Measurements from ENCODE around the gene COL10A1. TPM values are rescaled to one million over a fixed set of nuclear protein-coding genes. Genes with fewer than 3 reads are reported as not detected.

Gene COL10A1
- total RNA-seq, 1 experiment from 2014 or later, result not detected

DNA sequence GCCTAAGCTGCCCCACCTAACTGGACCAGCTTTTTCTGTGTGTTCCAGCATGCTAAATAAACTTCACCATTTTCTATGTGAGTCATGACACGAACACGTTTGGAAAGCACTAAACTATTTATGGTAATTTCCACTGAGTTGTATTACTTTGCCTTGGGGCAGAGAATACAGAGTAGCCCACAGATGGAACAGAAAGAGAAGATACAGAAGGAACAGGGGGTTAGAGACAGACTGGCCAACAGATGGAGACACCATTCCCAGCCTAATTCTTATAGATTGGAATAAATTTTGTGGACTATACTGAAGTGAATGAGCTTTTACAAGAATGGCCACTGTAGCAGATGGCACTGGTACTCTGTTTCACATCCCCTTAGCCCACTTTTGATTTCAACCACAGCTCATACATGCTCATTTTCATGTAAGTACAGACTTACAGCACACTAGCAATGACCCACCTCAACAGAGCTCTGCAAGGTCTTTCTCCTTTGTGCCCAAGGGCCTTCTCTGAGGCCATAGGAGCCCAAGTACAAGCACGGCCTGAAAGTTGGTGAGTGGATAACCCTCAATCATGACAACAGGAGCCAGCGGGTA, 38.4 kb downstream of the COL10A1 start:
- no peak overlapping the region for H2BK20ac ChIP-seq (ENCODE audit: low read depth, low read length, poor library complexity, severe bottlenecking)
- H2BK15ac ChIP-seq (ENCODE audit: low read depth, low read length), result no peak overlapping the region
- no peak overlapping the region for H3K14ac ChIP-seq (ENCODE audit: insufficient read depth, low read length)
- no peak overlapping the region for H4K91ac ChIP-seq (ENCODE audit: insufficient read length, low read depth, low read length)
- no peaks in the 10 kb centered on the region for H3K23me2 ChIP-seq (ENCODE audit: insufficient read length, low read depth, low read length, poor library complexity, severe bottlenecking)
- no peak overlapping the region for H3K4ac ChIP-seq (ENCODE audit: low read depth, low read length)
- no peak overlapping the region for H2AK5ac ChIP-seq (ENCODE audit: insufficient read length, low read length)
- no peak overlapping the region for H3K27ac ChIP-seq (ENCODE audit: insufficient read length, low read depth, low read length)
- H3K9ac ChIP-seq (ENCODE audit: extremely low read depth, insufficient read length, low read length), result no peak overlapping the region
- no peaks in the 10 kb centered on the region for H3K4me1 ChIP-seq (ENCODE audit: insufficient read depth, low read length)
- no peak for TF ChIP-seq CTCF (conservative IDR thresholded peaks at IDR 0.05)
- H2BK12ac ChIP-seq (ENCODE audit: insufficient read length, low read depth, low read length), result no peak overlapping the region
- no peaks in the 10 kb centered on the region for H3K79me2 ChIP-seq (ENCODE audit: insufficient read depth, low read length)
- no peak overlapping the region for H4K8ac ChIP-seq (replicated peaks; ENCODE audit: insufficient read length, low read depth, low read length)
- H2AFZ ChIP-seq (ENCODE audit: low read length), result no peak overlapping the region
- no peak overlapping the region for H3K4me2 ChIP-seq (ENCODE audit: insufficient read depth, insufficient read length, low read length)
- Mint-ChIP-seq H3K36me3 (ENCODE audit: insufficient read depth in 1 of 3, low read depth in 3 of 3) (peaks cover 0 to 24% (median 4%) of the 10 kb centered on the region in 3 experiments; a peak in 6 of 7 replicates), H3K9me3 (peaks cover 0 to 4% of the 10 kb centered on the region in 2 experiments; a peak in 1 of 5 replicates), H3K4me3 (no peak overlapping the region), H3K4me1 (peaks cover 4% of the 10 kb centered on the region in 2 experiments), H3K27me3 (ENCODE audit: low read depth) (no peaks in the 10 kb centered on the region), H3K27ac (no peak overlapping the region)
- no peak overlapping the region for H3T11ph ChIP-seq (ENCODE audit: low read length)
- no peaks in the 10 kb centered on the region for H3K9me3 ChIP-seq (ENCODE audit: control insufficient read depth, low read depth, low read length)
- no peak overlapping the region for H2BK5ac ChIP-seq (ENCODE audit: insufficient read length, low read length)
- no peak overlapping the region for H4K5ac ChIP-seq (ENCODE audit: insufficient read length, low read depth, low read length)
- H2BK120ac ChIP-seq (ENCODE audit: low read depth, low read length, poor library complexity, severe bottlenecking), result no peak overlapping the region
- H3K18ac ChIP-seq (ENCODE audit: insufficient read length, low read depth, low read length), result no peak overlapping the region
- WGBS (ENCODE audit: extremely low coverage, insufficient read length, low lambda C conversion rate), result no CpG with 5 or more reads among the region's 4 CpGs
- no peaks in the 10 kb centered on the region for H3K79me1 ChIP-seq (ENCODE audit: insufficient read depth, low read depth, low read length, poor library complexity, severe bottlenecking)
- no peak overlapping the region for H3K23ac ChIP-seq (ENCODE audit: insufficient read length, low read depth, low read length)
- H4K20me1 ChIP-seq (ENCODE audit: control insufficient read depth, insufficient read depth, insufficient read length), result no peaks in the 10 kb centered on the region
- no peak overlapping the region for H3K56ac ChIP-seq (ENCODE audit: insufficient read length, low read depth, low read length)
- no peak for DNase-seq
- H3K27me3 ChIP-seq (ENCODE audit: insufficient read depth, low read length), result no peaks in the 10 kb centered on the region
